Bronchial epithelial cell (primary cell): ENCODE measurements around the gene KLHL2. TPM values are rescaled to one million over a fixed set of nuclear protein-coding genes. Genes with fewer than 3 reads are reported as not detected.

Experiments
- DNase-seq: peaks from one replicate; pipeline ENCODE4 v3.0.0-alpha.2; 2010; ENCODE audit warnings: low read depth
- FAIRE-seq: peaks from 2 replicates; lab custom pipeline; 2011; peaks lifted over from hg19 to GRCh38; lab: Jason Lieb, UNC
- H3K27me3 ChIP-seq: 2 replicates; pipeline ENCODE4 v1.5.1; 2011; ENCODE audit warnings: low read length; ENCODE audit not compliant: control insufficient read depth, insufficient read depth
- H3K36me3 ChIP-seq: 2 replicates; pipeline ENCODE4 v1.5.1; 2011; ENCODE audit warnings: low read length; ENCODE audit not compliant: control insufficient read depth, insufficient read depth
- H3K4me3 ChIP-seq: 2 replicates; pipeline ENCODE4 v1.5.1; 2011; ENCODE audit warnings: mild to moderate bottlenecking, low read depth, low read length, control low read depth
- CTCF ChIP-seq: IDR thresholded peaks from 2 replicates; pipeline ENCODE4 v1.5.1; 2011; ENCODE audit warnings: mild to moderate bottlenecking, moderate library complexity, low read length, control low read depth, inconsistent platforms; ENCODE audit not compliant: insufficient read depth, severe bottlenecking
- total RNA-seq: library from RNA; depleted of rRNA; stranded (reverse); fragments of >200 nt; gene quantifications from 2 replicates; pipeline ENCODE4 v1.2.1, GENCODE V29; 2014

KLHL2 gene
- total RNA-seq, 1 donor from 2014 or later, result 49.2 TPM

- no peak for FAIRE-seq
- no peaks in the 10 kb centered on the region for H3K36me3 ChIP-seq
- no peak overlapping the region for H3K4me3 ChIP-seq
- DNase-seq, result peak; percentile 53
- TF ChIP-seq CTCF, result no peak
- no peaks in the 10 kb centered on the region for H3K27me3 ChIP-seq
Measured at GRCh38 chr4:165198329-165198728, 9.0 kb upstream of the KLHL2 start.

GRCh38 chr4:165199286-165199685 is 8.1 kb upstream of the KLHL2 start:
- no peak for TF ChIP-seq CTCF
- FAIRE-seq (no peak), DNase-seq (peak; percentile 42)
- H3K27me3 ChIP-seq, result no peaks in the 10 kb centered on the region
- H3K36me3 ChIP-seq, result no peaks in the 10 kb centered on the region
- H3K4me3 ChIP-seq, result no peak overlapping the region

GRCh38 chr4:165199722-165200121 is 7.6 kb upstream of the KLHL2 start:
- Histone ChIP-seq H3K27me3 (no peaks in the 10 kb centered on the region), H3K4me3 (no peak overlapping the region), H3K36me3 (no peaks in the 10 kb centered on the region)
- FAIRE-seq (no peak), DNase-seq (peak; percentile 79)
- no peak for TF ChIP-seq CTCF

- no peaks in the 10 kb centered on the region for H3K36me3 ChIP-seq
- DNase-seq, result no peak
- TF ChIP-seq CTCF, result no peak
- H3K4me3 ChIP-seq, result no peak overlapping the region
- no peaks in the 10 kb centered on the region for H3K27me3 ChIP-seq
- no peak for FAIRE-seq
Measured at GRCh38 chr4:165201806-165202205, 5.6 kb upstream of the KLHL2 start.

GRCh38 chr4:165203541-165204461 is 3.6 kb upstream of the KLHL2 start:
- TF ChIP-seq CTCF, result no peak
- no peaks in the 10 kb centered on the region for H3K27me3 ChIP-seq
- no peak overlapping the region for H3K4me3 ChIP-seq
- no peaks in the 10 kb centered on the region for H3K36me3 ChIP-seq
- peak; percentile 52 for DNase-seq
- FAIRE-seq, result no peak
